AG04450 (cell line): Measurements from ENCODE around the gene TRIP10. TPM values are rescaled to one million over a fixed set of nuclear protein-coding genes. Genes with fewer than 3 reads are reported as not detected.
A peak's percentile ranks its signal among the peaks of the same experiment; 100 is the strongest.

ENCODE experiments used
- CTCF ChIA-PET: fragments of 300-600, 350-600 bp; formaldehyde crosslinking; extraction: SDS; loops from one replicate; lab custom pipeline; 2022; ENCODE audit warnings: antibody characterized with exemption, inconsistent platforms; lab: Charles Lee
- POLR2A ChIA-PET: fragments of 350-600 bp; formaldehyde crosslinking; extraction: SDS; loops from one replicate; lab custom pipeline; 2021; ENCODE audit warnings: antibody characterized with exemption, inconsistent platforms; lab: Yijun Ruan, JAX
- DNase-seq: peaks from one replicate; pipeline ENCODE4 v3.0.0-alpha.2; 2011; ENCODE audit warnings: low read depth, low spot score
- H3K27ac ChIP-seq: one replicate; pipeline ENCODE4 v1.5.1; 2012; ENCODE audit warnings: low read depth, low read length, control low read depth
- H3K27me3 ChIP-seq: one replicate; pipeline ENCODE4 v1.6.0; 2012; ENCODE audit warnings: low read length; ENCODE audit not compliant: control insufficient read depth, insufficient read depth
- H3K4me3 ChIP-seq: 2 replicates; pipeline ENCODE4 v1.5.1; 2011; ENCODE audit warnings: mild to moderate bottlenecking, low read depth, low read length, control low read depth
- H3K9me3 ChIP-seq: 2 replicates; pipeline ENCODE4 v1.5.1; 2012; ENCODE audit warnings: low read length; ENCODE audit not compliant: control insufficient read depth, insufficient read depth
- CTCF ChIP-seq: IDR thresholded peaks from 2 replicates; pipeline ENCODE4 v1.5.1; 2011; ENCODE audit warnings: low read depth, low read length, control low read depth, inconsistent platforms
- polyA plus RNA-seq: library from polyadenylated mRNA; depleted of rRNA; stranded (reverse); fragments of >200 nt; gene quantifications from 2 replicates; pipeline ENCODE4 v1.2.3, GENCODE V29; 2011

Gene TRIP10
- polyA plus RNA-seq, 1 experiment, result 29.3 TPM

- ChIA-PET CTCF (no interaction called here), POLR2A (no interaction called here)
- no peak overlapping the region; the same call in 1 of the 2 replicates for H3K4me3 ChIP-seq
- TF ChIP-seq CTCF, result no peak
- peaks cover 7% of the 10 kb centered on the region for H3K27me3 ChIP-seq
- DNase-seq, result no peak
- H3K9me3 ChIP-seq, result no peaks in the 10 kb centered on the region; the same call in 1 of the 2 replicates
- no peak overlapping the region for H3K27ac ChIP-seq
Measured at GRCh38 chr19:6766357-6767080, 27.0 kb downstream of the TRIP10 start.

- ChIA-PET CTCF (no interaction called here), POLR2A (no interaction called here)
Measured at GRCh38 chr19:6767081-6767356, 27.5 kb downstream of the TRIP10 start.

GRCh38 chr19:6767357-6768235, 28.1 kb downstream of the TRIP10 start, which contains the start of gene SH2D3A:
SH2D3A (minus strand) TSS chr19:6767435; CDS start chr19:6763748, 3,687 bp downstream.
- Histone ChIP-seq H3K27ac (no peak within 1 kb of the TSS), H3K4me3 (peak within 1 kb of the TSS; percentile 10), H3K9me3 (peaks cover under 1% of the 10 kb centered on the region; the same call in 1 of the 2 replicates), H3K27me3 (peaks cover 7% of the 10 kb centered on the region)
- CTCF ChIA-PET, result interaction anchor here (0.9 to 2.5 kb wide), 2 partner anchors 29 to 249 kb away, joined by 5 to 14 read pairs; partner anchors contain the start of genes GPR108 and TRIP10
- DNase-seq, result no peak
- POLR2A ChIA-PET, result no interaction called here
- TF ChIP-seq CTCF, result no peak

More at GRCh38 chr19:6767081-6767356, 27.5 kb downstream of the TRIP10 start:
- DNase-seq, result no peak
- Histone ChIP-seq H3K27ac (no peak overlapping the region), H3K9me3 (no peaks in the 10 kb centered on the region; the same call in 1 of the 2 replicates), H3K4me3 (peak overlapping the region; percentile 10), H3K27me3 (peaks cover 7% of the 10 kb centered on the region)
- TF ChIP-seq CTCF, result no peak

- H3K9me3 ChIP-seq, result peaks cover 4% of the 10 kb centered on the region; the same call in 1 of the 2 replicates
- no peak overlapping the region for H3K4me3 ChIP-seq
- CTCF ChIA-PET, result interaction anchor here (0.9 to 2.5 kb wide), 2 partner anchors 30 to 250 kb away, joined by 5 to 14 read pairs; partner anchors contain the start of genes GPR108 and TRIP10
- DNase-seq, result no peak
- H3K27ac ChIP-seq, result no peak overlapping the region
- TF ChIP-seq CTCF, result no peak
- peaks cover 7% of the 10 kb centered on the region for H3K27me3 ChIP-seq
- POLR2A ChIA-PET, result no interaction called here
Measured at GRCh38 chr19:6768236-6768785, 28.8 kb downstream of the TRIP10 start.
